ENCODE data around the gene MYH9. TPM values are rescaled to one million over a fixed set of nuclear protein-coding genes. Genes with fewer than 3 reads are reported as not detected.
A peak's percentile ranks its signal among the peaks of the same experiment; 100 is the strongest.

Gene MYH9
- total RNA-seq, 2 experiments from 2014 or later = 112 to 223 TPM

GRCh38 chr22:36355362-36355761, 32.4 kb downstream of the MYH9 start:
- Histone ChIP-seq H4K20me1 (ENCODE audit: insufficient read depth, low read length) (peaks cover 10% of the 10 kb centered on the region), H3K4me1 (ENCODE audit: insufficient read depth, low read length, poor library complexity, severe bottlenecking) (peaks cover 59% of the 10 kb centered on the region), H3K36me3 (ENCODE audit: insufficient read depth, low read length) (peaks cover 32% of the 10 kb centered on the region), H3K4me3 (ENCODE audit: low read depth, low read length, poor library complexity, severe bottlenecking) (peak overlapping the region; percentile 2), H3K9me3 (ENCODE audit: low read length) (no peaks in the 10 kb centered on the region), H3K27ac (ENCODE audit: low read depth, low read length, poor library complexity, severe bottlenecking) (peak overlapping the region; percentile 38), H2AFZ (ENCODE audit: low read length) (no peak overlapping the region), H3K79me2 (ENCODE audit: insufficient read depth, low read depth, low read length) (peaks cover 93% of the 10 kb centered on the region), H3K9me2 (ENCODE audit: insufficient read depth, low read length) (no peaks in the 10 kb centered on the region), H3K4me2 (ENCODE audit: low read length) (peak overlapping the region; percentile 37)
- no TSS peak for BruUV-seq (replicated peaks)
- TF ChIP-seq EZH2phosphoT487 (IDR thresholded peaks at IDR 0.05; ENCODE audit: borderline replicate concordance, low read depth, low read length) (no peak), CTCF (conservative IDR thresholded peaks at IDR 0.05; ENCODE audit: low read length) (no peak)
- ChIA-PET POLR2A (interaction anchor here (0.7 to 0.9 kb wide), 3 partner anchors 20 to 92 kb away, joined by 3 to 4 read pairs (median 3); no protein-coding TSS in a partner anchor), CTCF (ENCODE audit: unreplicated experiment) (interaction anchor here (0.6 kb wide), 1 partner anchor 107 kb away, joined by 3 read pairs; no protein-coding TSS in a partner anchor)
- intact Hi-C loops (cut with micrococcal nuclease; ENCODE audit: unreplicated experiment) = no loop called here
- DNase-seq (ENCODE audit: low spot score) = no peak

GRCh38 chr22:36352803-36353507, 34.8 kb downstream of the MYH9 start:
- H3K4me3 ChIP-seq (ENCODE audit: low read depth, low read length, poor library complexity, severe bottlenecking) = no peak overlapping the region
- DNase-seq (ENCODE audit: low spot score) = no peak
- H3K9me2 ChIP-seq (ENCODE audit: insufficient read depth, low read length) = no peaks in the 10 kb centered on the region
- no peak for TF ChIP-seq CTCF (conservative IDR thresholded peaks at IDR 0.05; ENCODE audit: low read length)
- peaks cover 35% of the 10 kb centered on the region for H3K4me1 ChIP-seq (ENCODE audit: insufficient read depth, low read length, poor library complexity, severe bottlenecking)
- no peak overlapping the region for H2AFZ ChIP-seq (ENCODE audit: low read length)
- H3K79me2 ChIP-seq (ENCODE audit: insufficient read depth, low read depth, low read length) = peaks cover 92% of the 10 kb centered on the region
- CTCF ChIA-PET (ENCODE audit: unreplicated experiment) = no interaction called here
- H3K4me2 ChIP-seq (ENCODE audit: low read length) = no peak overlapping the region
- no peaks in the 10 kb centered on the region for H3K9me3 ChIP-seq (ENCODE audit: low read length)
- peaks cover 7% of the 10 kb centered on the region for H4K20me1 ChIP-seq (ENCODE audit: insufficient read depth, low read length)
- POLR2A ChIA-PET = interaction anchor here (1.1 kb wide), 1 partner anchor 11 kb away, joined by 4 read pairs; no protein-coding TSS in a partner anchor
- no TSS peak for BruUV-seq (replicated peaks)
- intact Hi-C loops (cut with micrococcal nuclease; ENCODE audit: unreplicated experiment) = no loop called here
- no peak overlapping the region for H3K27ac ChIP-seq (ENCODE audit: low read depth, low read length, poor library complexity, severe bottlenecking)
- peaks cover 48% of the 10 kb centered on the region for H3K36me3 ChIP-seq (ENCODE audit: insufficient read depth, low read length)
